OCI-LY3 (cell line): Measurements from ENCODE around the gene SMIM15.
"Not testable (repeated sequence)": the region's sequence is repeated elsewhere in the genome, so short reads cannot be mapped to it uniquely, and the experiment has no call there.

Experiments used
- H2AFZ ChIP-seq: fragments of 200-600, 300-600 bp; shearing (Covaris generic); 2 replicates; pipeline ENCODE4 v1.6.0; 2014; ENCODE audit warnings: antibody characterized with exemption, low read depth, low read length
- H3K27ac ChIP-seq: fragments of 200-600, 300-600 bp; sonication (generic); 2 replicates; pipeline ENCODE4 v1.5.1; 2014; ENCODE audit warnings: mild to moderate bottlenecking, low read length, moderate library complexity, mixed read lengths
- H3K27me3 ChIP-seq: fragments of 200-600, 300-600 bp; sonication (generic); 2 replicates; pipeline ENCODE4 v1.6.1; 2014; ENCODE audit warnings: low read depth, low read length, mixed read lengths
- H3K36me3 ChIP-seq: fragments of 200-600, 300-600 bp; sonication (generic); replicated peaks from 2 replicates; pipeline ENCODE3; 2014; ENCODE audit warnings: low read depth, low read length, mixed read lengths
- H3K4me1 ChIP-seq: fragments of 300-600, 200-600 bp; sonication (generic); 2 replicates; pipeline ENCODE4 v1.6.1; 2014; ENCODE audit warnings: low read length, mixed read lengths
- H3K4me2 ChIP-seq: fragments of 200-600, 300-600 bp; sonication (generic); 2 replicates; pipeline ENCODE4 v1.6.1; 2014; ENCODE audit warnings: low read length, mixed read lengths
- H3K4me3 ChIP-seq: fragments of 300-600, 200-600 bp; sonication (generic); 2 replicates; pipeline ENCODE4 v1.5.1; 2014; ENCODE audit warnings: antibody characterized with exemption, mild to moderate bottlenecking, low read length, moderate library complexity
- H3K79me2 ChIP-seq: fragments of 300-600, 200-600 bp; shearing (Covaris generic); 2 replicates; pipeline ENCODE4 v1.6.1; 2014; ENCODE audit warnings: mild to moderate bottlenecking, low read length, mixed read lengths
- H3K9ac ChIP-seq: fragments of 300-600, 200-600 bp; shearing (Covaris generic); 2 replicates; pipeline ENCODE4 v1.6.0; 2014; ENCODE audit warnings: mild to moderate bottlenecking, low read length, moderate library complexity
- H3K9me3 ChIP-seq: fragments of 200-600, 300-600 bp; shearing (Covaris generic); 2 replicates; pipeline ENCODE4 v1.6.1; 2014; ENCODE audit warnings: low read length, mixed read lengths; ENCODE audit not compliant: insufficient read depth
- H4K20me1 ChIP-seq: fragments of 200-600, 300-600 bp; sonication (generic); 2 replicates; pipeline ENCODE4 v1.6.1; 2016; ENCODE audit warnings: low read length, mixed read lengths; ENCODE audit not compliant: insufficient read depth
- CTCF ChIP-seq: fragments of 200-600, 300-600 bp; sonication (generic); IDR thresholded peaks from 2 replicates; pipeline ENCODE4 v1.5.1; 2014; ENCODE audit warnings: antibody characterized with exemption, low read length, low read depth
- EZH2phosphoT487 ChIP-seq: fragments of 200-600 bp; shearing (Covaris generic); IDR thresholded peaks from 2 replicates; pipeline ENCODE4 v1.6.1; 2018; ENCODE audit warnings: antibody characterized with exemption, mixed run types, low read depth

Gene SMIM15

GRCh38 chr5:61200582-61201155 is 38.4 kb upstream of the SMIM15 start:
- H3K4me2 ChIP-seq, result no peak overlapping the region
- H3K27ac ChIP-seq, result no peak overlapping the region
- H3K4me1 ChIP-seq, result no peaks in the 10 kb centered on the region
- TF ChIP-seq EZH2phosphoT487 (no peak), CTCF (no peak)
- no peaks in the 10 kb centered on the region; the same call in 1 of the 2 replicates for H3K9me3 ChIP-seq
- no peak overlapping the region for H3K9ac ChIP-seq
- no peak overlapping the region for H3K4me3 ChIP-seq
- no peaks in the 10 kb centered on the region for H3K79me2 ChIP-seq
- H3K27me3 ChIP-seq, result no peaks in the 10 kb centered on the region
- no peaks in the 10 kb centered on the region for H3K36me3 ChIP-seq
- H2AFZ ChIP-seq, result no peak overlapping the region
- H4K20me1 ChIP-seq, result no peaks in the 10 kb centered on the region

GRCh38 chr5:61198606-61199005 is 36.3 kb upstream of the SMIM15 start:
- Histone ChIP-seq H3K36me3 (no peaks in the 10 kb centered on the region), H3K79me2 (no peaks in the 10 kb centered on the region), H3K4me3 (no peak overlapping the region), H4K20me1 (no peaks in the 10 kb centered on the region), H3K27ac (no peak overlapping the region), H3K9ac (no peak overlapping the region), H3K27me3 (no peaks in the 10 kb centered on the region), H3K4me1 (no peaks in the 10 kb centered on the region), H2AFZ (no peak overlapping the region), H3K9me3 (no peaks in the 10 kb centered on the region; the same call in 1 of the 2 replicates), H3K4me2 (no peak overlapping the region)
- TF ChIP-seq EZH2phosphoT487 (no peak), CTCF (no peak)

- not testable (repeated sequence) for H3K27me3 ChIP-seq, H3K4me2 ChIP-seq
Measured at GRCh38 chr5:61187826-61188225, 25.6 kb upstream of the SMIM15 start.

GRCh38 chr5:61187352-61187751 is 25.1 kb upstream of the SMIM15 start:
- not testable (repeated sequence) for H3K27me3 ChIP-seq, H3K79me2 ChIP-seq, H3K4me2 ChIP-seq

More at GRCh38 chr5:61187826-61188225, 25.6 kb upstream of the SMIM15 start:
- H3K4me1 ChIP-seq, H3K9ac ChIP-seq, H3K79me2 ChIP-seq, H4K20me1 ChIP-seq, H3K36me3 ChIP-seq, H2AFZ ChIP-seq, H3K9me3 ChIP-seq, H3K4me3 ChIP-seq, H3K27ac ChIP-seq: not testable (repeated sequence)

GRCh38 chr5:61186634-61187033 is 24.4 kb upstream of the SMIM15 start:
- Histone ChIP-seq H3K4me2 (no peak overlapping the region), H4K20me1 (no peaks in the 10 kb centered on the region), H3K36me3 (no peaks in the 10 kb centered on the region), H3K4me3 (no peak overlapping the region), H3K27ac (no peak overlapping the region), H3K27me3 (no peaks in the 10 kb centered on the region), H3K79me2 (no peaks in the 10 kb centered on the region), H2AFZ (no peak overlapping the region), H3K9me3 (no peaks in the 10 kb centered on the region), H3K4me1 (no peaks in the 10 kb centered on the region), H3K9ac (no peak overlapping the region)
- TF ChIP-seq CTCF (no peak), EZH2phosphoT487 (no peak)

More at GRCh38 chr5:61187352-61187751, 25.1 kb upstream of the SMIM15 start:
- not testable (repeated sequence) for H3K4me3 ChIP-seq, H2AFZ ChIP-seq, H3K4me1 ChIP-seq, H4K20me1 ChIP-seq, H3K27ac ChIP-seq, H3K9me3 ChIP-seq, H3K36me3 ChIP-seq, H3K9ac ChIP-seq
